ENCODE results near the gene TM4SF4.

DNA sequence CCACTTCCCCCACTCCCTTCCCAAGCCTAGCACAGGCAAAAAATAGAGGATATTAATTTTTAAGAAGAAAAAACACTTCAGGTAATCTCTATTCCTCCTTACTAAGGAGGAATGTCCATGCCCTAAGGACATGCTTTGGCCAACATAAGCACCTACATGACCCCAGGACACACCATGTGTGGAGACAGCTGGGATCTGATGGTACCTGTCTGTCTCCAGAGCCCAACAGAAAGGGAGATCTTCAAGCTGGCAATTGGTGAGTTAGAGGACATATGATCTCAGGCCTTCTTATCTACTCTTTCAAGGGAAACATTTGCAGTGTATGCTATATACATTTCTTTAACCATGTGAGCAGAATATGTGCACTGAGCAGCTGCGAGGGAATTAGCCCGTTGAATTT is 7.0 kb downstream of the TM4SF4 start:
- TF ChIP-seq, protein P1, sequence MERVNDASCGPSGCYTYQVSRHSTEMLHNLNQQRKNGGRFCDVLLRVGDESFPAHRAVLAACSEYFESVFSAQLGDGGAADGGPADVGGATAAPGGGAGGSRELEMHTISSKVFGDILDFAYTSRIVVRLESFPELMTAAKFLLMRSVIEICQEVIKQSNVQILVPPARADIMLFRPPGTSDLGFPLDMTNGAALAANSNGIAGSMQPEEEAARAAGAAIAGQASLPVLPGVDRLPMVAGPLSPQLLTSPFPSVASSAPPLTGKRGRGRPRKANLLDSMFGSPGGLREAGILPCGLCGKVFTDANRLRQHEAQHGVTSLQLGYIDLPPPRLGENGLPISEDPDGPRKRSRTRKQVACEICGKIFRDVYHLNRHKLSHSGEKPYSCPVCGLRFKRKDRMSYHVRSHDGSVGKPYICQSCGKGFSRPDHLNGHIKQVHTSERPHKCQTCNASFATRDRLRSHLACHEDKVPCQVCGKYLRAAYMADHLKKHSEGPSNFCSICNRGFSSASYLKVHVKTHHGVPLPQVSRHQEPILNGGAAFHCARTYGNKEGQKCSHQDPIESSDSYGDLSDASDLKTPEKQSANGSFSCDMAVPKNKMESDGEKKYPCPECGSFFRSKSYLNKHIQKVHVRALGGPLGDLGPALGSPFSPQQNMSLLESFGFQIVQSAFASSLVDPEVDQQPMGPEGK (CRISPR knock-in tag; IDR thresholded peaks at IDR 0.05; ENCODE audit: borderline replicate concordance) = no peak
- TF ChIP-seq, protein P2, sequence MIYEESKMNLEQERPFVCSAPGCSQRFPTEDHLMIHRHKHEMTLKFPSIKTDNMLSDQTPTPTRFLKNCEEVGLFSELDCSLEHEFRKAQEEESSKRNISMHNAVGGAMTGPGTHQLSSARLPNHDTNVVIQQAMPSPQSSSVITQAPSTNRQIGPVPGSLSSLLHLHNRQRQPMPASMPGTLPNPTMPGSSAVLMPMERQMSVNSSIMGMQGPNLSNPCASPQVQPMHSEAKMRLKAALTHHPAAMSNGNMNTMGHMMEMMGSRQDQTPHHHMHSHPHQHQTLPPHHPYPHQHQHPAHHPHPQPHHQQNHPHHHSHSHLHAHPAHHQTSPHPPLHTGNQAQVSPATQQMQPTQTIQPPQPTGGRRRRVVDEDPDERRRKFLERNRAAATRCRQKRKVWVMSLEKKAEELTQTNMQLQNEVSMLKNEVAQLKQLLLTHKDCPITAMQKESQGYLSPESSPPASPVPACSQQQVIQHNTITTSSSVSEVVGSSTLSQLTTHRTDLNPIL (CRISPR knock-in tag; IDR thresholded peaks at IDR 0.05; ENCODE audit: low read depth) = no peak
- TF ChIP-seq TCF4 (CRISPR knock-in tag; IDR thresholded peaks at IDR 0.05; ENCODE audit: borderline replicate concordance) (no peak), ZNF70 (CRISPR knock-in tag; IDR thresholded peaks at IDR 0.05) (no peak), RARB (CRISPR knock-in tag; IDR thresholded peaks at IDR 0.05) (no peak), SNAI2 (CRISPR knock-in tag; IDR thresholded peaks at IDR 0.05) (no peak), ZC3H10 (CRISPR knock-in tag; IDR thresholded peaks at IDR 0.05) (no peak), TOX (CRISPR knock-in tag; IDR thresholded peaks at IDR 0.05; ENCODE audit: borderline replicate concordance) (no peak)
- TF ChIP-seq, protein P3, sequence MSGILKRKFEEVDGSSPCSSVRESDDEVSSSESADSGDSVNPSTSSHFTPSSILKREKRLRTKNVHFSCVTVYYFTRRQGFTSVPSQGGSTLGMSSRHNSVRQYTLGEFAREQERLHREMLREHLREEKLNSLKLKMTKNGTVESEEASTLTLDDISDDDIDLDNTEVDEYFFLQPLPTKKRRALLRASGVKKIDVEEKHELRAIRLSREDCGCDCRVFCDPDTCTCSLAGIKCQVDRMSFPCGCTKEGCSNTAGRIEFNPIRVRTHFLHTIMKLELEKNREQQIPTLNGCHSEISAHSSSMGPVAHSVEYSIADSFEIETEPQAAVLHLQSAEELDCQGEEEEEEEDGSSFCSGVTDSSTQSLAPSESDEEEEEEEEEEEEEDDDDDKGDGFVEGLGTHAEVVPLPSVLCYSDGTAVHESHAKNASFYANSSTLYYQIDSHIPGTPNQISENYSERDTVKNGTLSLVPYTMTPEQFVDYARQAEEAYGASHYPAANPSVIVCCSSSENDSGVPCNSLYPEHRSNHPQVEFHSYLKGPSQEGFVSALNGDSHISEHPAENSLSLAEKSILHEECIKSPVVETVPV (CRISPR knock-in tag; IDR thresholded peaks at IDR 0.05) = no peak
